Vagina (tissue), 2 donors: ENCODE measurements around the gene DCBLD2.

Experiments used
- POLR2A ChIP-seq, 2 donors: fragments of 450-650 bp; IDR thresholded peaks; one replicate each; pipeline ENCODE4 v1.6.1; 2017; ENCODE audit warnings: antibody characterized with exemption in 2 of 2, mild to moderate bottlenecking in 2 of 2, moderate library complexity in 2 of 2
- POLR2AphosphoS5 ChIP-seq, 2 donors: sonication (generic); formaldehyde crosslinking; IDR thresholded peaks; one replicate each; pipeline ENCODE4 v1.9.0; 2017; ENCODE audit warnings: antibody characterized with exemption in 2 of 2, mild to moderate bottlenecking in 2 of 2, low read depth in 1 of 2; ENCODE audit not compliant: insufficient read depth in 1 of 2
- TF ChIP-seq, protein P1 (sequence below), 3 experiments: fragments of 450-650 bp in 2 of 3; fragments of 200-600 bp in 1 of 3; sonication (generic) in 1 of 3; IDR thresholded peaks; one replicate each; pipeline ENCODE4 v1.5.1; 2017 to 2019; ENCODE audit warnings: antibody characterized with exemption in 3 of 3, mild to moderate bottlenecking in 2 of 3, moderate library complexity in 2 of 3

- TF ChIP-seq, protein P1, sequence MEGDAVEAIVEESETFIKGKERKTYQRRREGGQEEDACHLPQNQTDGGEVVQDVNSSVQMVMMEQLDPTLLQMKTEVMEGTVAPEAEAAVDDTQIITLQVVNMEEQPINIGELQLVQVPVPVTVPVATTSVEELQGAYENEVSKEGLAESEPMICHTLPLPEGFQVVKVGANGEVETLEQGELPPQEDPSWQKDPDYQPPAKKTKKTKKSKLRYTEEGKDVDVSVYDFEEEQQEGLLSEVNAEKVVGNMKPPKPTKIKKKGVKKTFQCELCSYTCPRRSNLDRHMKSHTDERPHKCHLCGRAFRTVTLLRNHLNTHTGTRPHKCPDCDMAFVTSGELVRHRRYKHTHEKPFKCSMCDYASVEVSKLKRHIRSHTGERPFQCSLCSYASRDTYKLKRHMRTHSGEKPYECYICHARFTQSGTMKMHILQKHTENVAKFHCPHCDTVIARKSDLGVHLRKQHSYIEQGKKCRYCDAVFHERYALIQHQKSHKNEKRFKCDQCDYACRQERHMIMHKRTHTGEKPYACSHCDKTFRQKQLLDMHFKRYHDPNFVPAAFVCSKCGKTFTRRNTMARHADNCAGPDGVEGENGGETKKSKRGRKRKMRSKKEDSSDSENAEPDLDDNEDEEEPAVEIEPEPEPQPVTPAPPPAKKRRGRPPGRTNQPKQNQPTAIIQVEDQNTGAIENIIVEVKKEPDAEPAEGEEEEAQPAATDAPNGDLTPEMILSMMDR (IDR thresholded peaks at IDR 0.05) = no peak
- TF ChIP-seq POLR2A (IDR thresholded peaks at IDR 0.05) = no peak
- TF ChIP-seq POLR2AphosphoS5 (IDR thresholded peaks at IDR 0.05; ENCODE audit: insufficient read depth in 1 of 2, low read depth in 1 of 2) = no peak
Measured at GRCh38 chr3:98917608-98918007, 16.1 kb upstream of the DCBLD2 start.
